IgD-negative memory B cell (primary cell): ENCODE measurements around the gene ZNF428. TPM values are rescaled to one million over a fixed set of nuclear protein-coding genes. Genes with fewer than 3 reads are reported as not detected.
"Not testable (repeated sequence)": the region's sequence is repeated elsewhere in the genome, so short reads cannot be mapped to it uniquely, and the experiment has no call there.

Source experiments
- H3K27ac Mint-ChIP-seq, 3 donors: one replicate each; pipeline ENCODE4 v1.8.0; 2020 to 2022; ENCODE audit warnings: mild to moderate bottlenecking in 3 of 3, mixed read lengths in 3 of 3, moderate library complexity in 1 of 3
- H3K27me3 Mint-ChIP-seq: one replicate; pipeline ENCODE4 v1.8.0; 2021; ENCODE audit warnings: mixed read lengths
- H3K36me3 Mint-ChIP-seq: one replicate; pipeline ENCODE4 v1.8.0; 2020; ENCODE audit warnings: mild to moderate bottlenecking, mixed read lengths
- H3K4me1 Mint-ChIP-seq, 3 donors: one replicate each; pipeline ENCODE4 v1.8.0; 2020 to 2022; ENCODE audit warnings: mixed read lengths in 3 of 3, mild to moderate bottlenecking in 1 of 3
- H3K4me3 Mint-ChIP-seq, 4 donors: one replicate each; pipeline ENCODE4 v1.8.0; 2020 to 2022; ENCODE audit warnings: mild to moderate bottlenecking in 4 of 4, mixed read lengths in 4 of 4, moderate library complexity in 3 of 4
- H3K9me3 Mint-ChIP-seq, 3 donors: one replicate each; pipeline ENCODE4 v1.8.0; 2020 to 2021; ENCODE audit warnings: mixed read lengths in 3 of 3, mild to moderate bottlenecking in 1 of 3
- polyA plus RNA-seq: library from polyadenylated mRNA; unstranded; fragments of 300-500 nt; fragmentation: Illumina TruSeq; gene quantifications from one replicate; pipeline ENCODE4 v1.2.3, GENCODE V29; 2021

Gene ZNF428
- polyA plus RNA-seq, 1 donor from 2014 or later = 15.4 TPM

GRCh38 chr19:43595999-43596841, 23.2 kb downstream of the ZNF428 start, which contains the start of the genes IRGQ and ZNF576:
TSS of gene IRGQ (minus strand) at chr19:43596134. CDS start at chr19:43595338, 796 bp downstream.
TSS of gene ZNF576 (plus strand) at chr19:43596595. CDS start at chr19:43597109, 514 bp downstream.
- no peaks in the 10 kb centered on the region for H3K27me3 Mint-ChIP-seq
- H3K4me1 Mint-ChIP-seq = peaks cover 12 to 25% (median 20%) of the 10 kb centered on the region in 3 donors
- peak within 1 kb of the TSS; percentile 87 to 99 (median 98) for H3K4me3 Mint-ChIP-seq
- H3K9me3 Mint-ChIP-seq = no peaks in the 10 kb centered on the region
- H3K27ac Mint-ChIP-seq = peak within 1 kb of the TSS; percentile 99 to 100 (median 100)
- H3K36me3 Mint-ChIP-seq = peaks cover 4% of the 10 kb centered on the region

GRCh38 chr19:43595605-43595998, 23.8 kb downstream of the ZNF428 start:
- Mint-ChIP-seq H3K4me1 (peaks cover 12 to 29% (median 20%) of the 10 kb centered on the region in 3 donors), H3K36me3 (peaks cover 4% of the 10 kb centered on the region), H3K27me3 (no peaks in the 10 kb centered on the region), H3K4me3 (peak overlapping the region; percentile 87 to 99 (median 98)), H3K9me3 (no peaks in the 10 kb centered on the region), H3K27ac (peak overlapping the region; percentile 99 to 100 (median 100))

- H3K4me1 Mint-ChIP-seq = peaks cover 12 to 32% (median 20%) of the 10 kb centered on the region in 3 donors
- peak overlapping the region; percentile 87 to 99 (median 98) for H3K4me3 Mint-ChIP-seq
- H3K27ac Mint-ChIP-seq = peak overlapping the region; percentile 99 to 100 (median 100)
Measured at GRCh38 chr19:43594710-43595604, 24.5 kb downstream of the ZNF428 start.

GRCh38 chr19:43594081-43594697, 25.2 kb downstream of the ZNF428 start:
- no peaks in the 10 kb centered on the region for H3K9me3 Mint-ChIP-seq
- no peaks in the 10 kb centered on the region for H3K27me3 Mint-ChIP-seq
- peaks cover 17 to 35% (median 23%) of the 10 kb centered on the region in 3 donors for H3K4me1 Mint-ChIP-seq
- peak overlapping the region in 2 of 3 donors; percentile 39 to 99 for H3K27ac Mint-ChIP-seq
- peak overlapping the region; percentile 34 to 97 (median 82) for H3K4me3 Mint-ChIP-seq
- peaks cover 4% of the 10 kb centered on the region for H3K36me3 Mint-ChIP-seq

More at GRCh38 chr19:43594710-43595604, 24.5 kb downstream of the ZNF428 start:
- Mint-ChIP-seq H3K27me3 (no peaks in the 10 kb centered on the region), H3K36me3 (peaks cover 4% of the 10 kb centered on the region), H3K9me3 (no peaks in the 10 kb centered on the region)

- H3K27ac Mint-ChIP-seq = peak overlapping the region in 2 of 3 donors; percentile 63 to 99
- no peaks in the 10 kb centered on the region for H3K27me3 Mint-ChIP-seq
- H3K4me3 Mint-ChIP-seq = peak overlapping the region in 2 of 4 donors; percentile 27 to 97
- no peaks in the 10 kb centered on the region for H3K9me3 Mint-ChIP-seq
- H3K4me1 Mint-ChIP-seq = peaks cover 17 to 33% (median 19%) of the 10 kb centered on the region in 3 donors
- peaks cover 4% of the 10 kb centered on the region for H3K36me3 Mint-ChIP-seq
Measured at GRCh38 chr19:43592800-43593350, 26.6 kb downstream of the ZNF428 start.

GRCh38 chr19:43591904-43592772, 27.3 kb downstream of the ZNF428 start:
- Mint-ChIP-seq H3K27ac (no peak overlapping the region), H3K9me3 (no peaks in the 10 kb centered on the region), H3K36me3 (peaks cover 4% of the 10 kb centered on the region), H3K4me3 (no peak overlapping the region), H3K4me1 (peaks cover 12 to 26% (median 17%) of the 10 kb centered on the region in 3 donors), H3K27me3 (no peaks in the 10 kb centered on the region)

GRCh38 chr19:43589678-43590077, 29.8 kb downstream of the ZNF428 start:
- peak overlapping the region in 2 of 3 donors; percentile 15 to 23 for H3K27ac Mint-ChIP-seq
- peaks cover 11 to 21% (median 15%) of the 10 kb centered on the region in 3 donors for H3K4me1 Mint-ChIP-seq
- H3K36me3 Mint-ChIP-seq = peaks cover 8% of the 10 kb centered on the region
- peak overlapping the region in 1 of 4 donors; percentile 45 for H3K4me3 Mint-ChIP-seq
- H3K27me3 Mint-ChIP-seq = no peaks in the 10 kb centered on the region
- H3K9me3 Mint-ChIP-seq = no peaks in the 10 kb centered on the region

- no peaks in the 10 kb centered on the region for H3K9me3 Mint-ChIP-seq
- H3K36me3 Mint-ChIP-seq = peaks cover 8% of the 10 kb centered on the region
- peak overlapping the region in 1 of 4 donors; percentile 45 for H3K4me3 Mint-ChIP-seq
- no peaks in the 10 kb centered on the region for H3K27me3 Mint-ChIP-seq
- H3K4me1 Mint-ChIP-seq = peaks cover 12 to 23% (median 17%) of the 10 kb centered on the region in 3 donors
- H3K27ac Mint-ChIP-seq = peak overlapping the region in 1 of 3 donors; percentile 23
Measured at GRCh38 chr19:43589277-43589676, 30.2 kb downstream of the ZNF428 start.

GRCh38 chr19:43587029-43587428, 32.4 kb downstream of the ZNF428 start:
- not testable (repeated sequence) for H3K27me3 Mint-ChIP-seq, H3K27ac Mint-ChIP-seq, H3K9me3 Mint-ChIP-seq, H3K36me3 Mint-ChIP-seq, H3K4me3 Mint-ChIP-seq
- peaks cover 14 to 25% (median 21%) of the 10 kb centered on the region in 3 donors for H3K4me1 Mint-ChIP-seq

- Mint-ChIP-seq H3K36me3 (peaks cover 4% of the 10 kb centered on the region), H3K9me3 (no peaks in the 10 kb centered on the region), H3K4me3 (no peak overlapping the region), H3K4me1 (peaks cover 14 to 25% (median 21%) of the 10 kb centered on the region in 3 donors), H3K27ac (no peak overlapping the region), H3K27me3 (no peaks in the 10 kb centered on the region)
Measured at GRCh38 chr19:43586346-43586745, 33.1 kb downstream of the ZNF428 start.

GRCh38 chr19:43584484-43584883, 34.9 kb downstream of the ZNF428 start:
- no peaks in the 10 kb centered on the region for H3K9me3 Mint-ChIP-seq
- H3K4me1 Mint-ChIP-seq = peaks cover 10 to 21% (median 12%) of the 10 kb centered on the region in 3 donors
- no peaks in the 10 kb centered on the region for H3K27me3 Mint-ChIP-seq
- peaks cover 4% of the 10 kb centered on the region for H3K36me3 Mint-ChIP-seq
- peak overlapping the region in 1 of 4 donors; percentile 41 for H3K4me3 Mint-ChIP-seq
- peak overlapping the region in 2 of 3 donors; percentile 5 to 77 for H3K27ac Mint-ChIP-seq

- peaks cover 3% of the 10 kb centered on the region for H3K27me3 Mint-ChIP-seq
- H3K36me3 Mint-ChIP-seq = peaks cover 4% of the 10 kb centered on the region
- peaks cover 10 to 20% (median 13%) of the 10 kb centered on the region in 3 donors for H3K4me1 Mint-ChIP-seq
- H3K27ac Mint-ChIP-seq = peak overlapping the region in 1 of 3 donors; percentile 28
- H3K9me3 Mint-ChIP-seq = no peaks in the 10 kb centered on the region
- H3K4me3 Mint-ChIP-seq = peak overlapping the region in 1 of 4 donors; percentile 78
Measured at GRCh38 chr19:43582495-43582894, 36.9 kb downstream of the ZNF428 start.

- Mint-ChIP-seq H3K4me1 (peaks cover 10 to 20% (median 15%) of the 10 kb centered on the region in 3 donors), H3K27me3 (peaks cover 3% of the 10 kb centered on the region), H3K36me3 (peaks cover 6% of the 10 kb centered on the region), H3K9me3 (no peaks in the 10 kb centered on the region), H3K4me3 (peak overlapping the region in 1 of 4 donors; percentile 1), H3K27ac (peak overlapping the region in 1 of 3 donors; percentile 22)
Measured at GRCh38 chr19:43581467-43581866, 38.0 kb downstream of the ZNF428 start.
